Stimulated activated naive CD4-positive, alpha-beta T cell (primary cell): ENCODE measurements around the gene THRSP.

ENCODE experiments used
- DNase-seq, 6 experiments: peaks; one replicate each; lab custom pipeline; 2025; lab: John Stamatoyannopoulos, UW

Gene THRSP

DNA sequence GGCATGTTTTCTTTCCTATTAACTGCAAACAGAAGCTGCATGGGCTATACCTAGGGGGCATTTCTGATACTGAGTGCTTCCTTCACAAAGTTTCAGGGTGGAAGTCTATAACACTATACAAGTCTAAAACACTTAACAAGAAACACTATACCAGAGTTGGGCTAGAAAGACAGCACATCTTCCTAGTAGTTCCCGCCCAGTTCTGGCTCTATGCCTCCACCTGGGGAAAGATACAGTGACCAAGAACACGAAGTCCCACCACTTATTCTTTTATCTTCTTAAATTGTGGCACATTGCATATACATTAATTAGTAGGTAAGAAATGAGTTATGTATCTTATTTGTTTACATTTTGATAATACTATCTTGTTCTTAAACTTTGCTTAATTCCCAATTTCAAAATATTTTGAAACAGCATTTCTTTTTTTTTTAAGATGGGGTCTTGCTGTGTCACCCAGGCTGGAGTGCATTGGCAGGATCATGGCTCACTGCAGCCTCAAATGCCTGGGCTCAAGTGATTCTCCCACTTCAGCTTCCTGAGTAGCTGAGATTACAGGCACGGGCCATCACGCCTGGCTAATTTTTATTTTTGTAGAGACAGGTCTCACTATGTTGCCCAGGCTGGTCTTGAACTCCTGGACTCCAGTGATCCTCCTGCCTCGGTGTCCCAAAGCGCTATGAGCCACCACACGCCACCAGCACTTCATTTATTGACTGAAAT, 34.2 kb downstream of the THRSP start:
- DNase-seq = no peak

DNA sequence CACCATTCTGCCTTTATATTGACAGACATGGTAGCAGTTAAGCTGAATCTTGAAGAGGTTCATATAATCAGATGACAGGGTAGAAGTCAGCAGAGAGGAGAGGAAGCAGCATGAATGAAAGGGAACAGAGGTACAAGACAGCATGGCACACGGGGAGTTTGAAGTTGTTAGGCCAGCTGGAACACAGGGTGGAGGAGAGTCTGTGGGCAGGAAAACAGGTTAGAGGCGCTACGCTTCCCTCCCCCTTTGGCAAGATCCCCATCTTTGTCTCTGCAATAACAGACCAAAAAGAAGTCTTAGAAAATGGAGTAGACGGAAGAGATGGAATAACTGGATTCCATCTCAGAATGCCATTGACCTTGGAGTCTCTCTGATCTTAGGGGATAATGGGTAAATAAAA, 36.0 kb downstream of the THRSP start:
- DNase-seq = no peak

DNA sequence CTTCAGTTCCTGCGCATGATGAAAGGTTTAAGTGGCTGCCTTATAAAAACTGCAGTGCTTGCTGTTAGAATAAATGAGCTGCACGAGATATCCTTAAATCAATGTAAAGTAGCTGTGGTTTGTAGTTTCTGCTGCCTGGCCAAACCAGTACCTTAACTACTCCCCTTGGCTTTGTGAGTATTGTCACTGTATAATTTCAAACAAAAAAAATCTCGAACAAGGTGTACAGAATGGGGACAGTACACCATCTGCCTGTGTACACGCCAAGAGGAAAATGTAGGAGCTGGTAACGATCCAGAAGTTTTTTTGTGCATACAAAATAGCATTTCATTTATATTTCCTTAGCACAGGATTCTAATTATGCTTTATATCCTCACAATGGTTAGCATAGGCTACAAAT, 36.6 kb downstream of the THRSP start:
- no peak for DNase-seq

DNA sequence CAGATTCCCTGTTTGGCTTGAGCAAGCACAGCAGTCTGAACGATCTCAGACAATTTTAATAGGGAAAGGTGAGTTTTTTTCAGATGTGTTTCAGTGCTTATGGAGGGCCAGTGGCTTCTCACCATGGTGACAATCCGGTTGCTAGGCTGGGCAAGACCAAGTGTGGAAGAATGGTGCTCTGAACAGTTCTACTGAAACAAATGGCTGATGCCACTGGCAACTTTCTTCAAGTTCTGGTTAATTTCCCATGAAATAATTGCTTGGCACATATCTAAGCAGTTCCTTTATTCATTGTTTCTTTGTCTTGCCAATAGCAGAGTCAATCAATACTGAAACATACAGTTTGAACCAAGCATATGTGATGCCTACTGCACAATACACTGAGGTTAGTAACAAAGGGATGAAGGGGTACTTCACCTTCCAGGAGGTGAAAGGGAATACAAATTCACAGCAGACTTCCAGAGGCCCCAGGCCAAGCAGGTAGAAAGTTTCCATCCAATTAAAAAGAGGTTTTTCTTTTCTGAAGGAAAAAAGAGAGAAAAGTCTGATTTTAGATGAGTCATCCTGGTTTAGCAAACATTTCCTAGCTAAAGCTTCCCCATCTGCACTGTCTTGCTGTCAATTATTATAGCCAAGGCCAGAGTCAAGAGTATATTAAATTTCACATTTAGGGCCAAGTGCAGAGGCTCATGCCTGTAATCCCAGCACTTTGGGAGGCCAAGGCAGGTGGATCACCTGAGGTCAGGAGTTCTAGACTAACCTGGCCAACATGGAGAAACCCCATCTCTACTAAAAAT, 37.2 kb downstream of the THRSP start:
- DNase-seq = no peak

DNA sequence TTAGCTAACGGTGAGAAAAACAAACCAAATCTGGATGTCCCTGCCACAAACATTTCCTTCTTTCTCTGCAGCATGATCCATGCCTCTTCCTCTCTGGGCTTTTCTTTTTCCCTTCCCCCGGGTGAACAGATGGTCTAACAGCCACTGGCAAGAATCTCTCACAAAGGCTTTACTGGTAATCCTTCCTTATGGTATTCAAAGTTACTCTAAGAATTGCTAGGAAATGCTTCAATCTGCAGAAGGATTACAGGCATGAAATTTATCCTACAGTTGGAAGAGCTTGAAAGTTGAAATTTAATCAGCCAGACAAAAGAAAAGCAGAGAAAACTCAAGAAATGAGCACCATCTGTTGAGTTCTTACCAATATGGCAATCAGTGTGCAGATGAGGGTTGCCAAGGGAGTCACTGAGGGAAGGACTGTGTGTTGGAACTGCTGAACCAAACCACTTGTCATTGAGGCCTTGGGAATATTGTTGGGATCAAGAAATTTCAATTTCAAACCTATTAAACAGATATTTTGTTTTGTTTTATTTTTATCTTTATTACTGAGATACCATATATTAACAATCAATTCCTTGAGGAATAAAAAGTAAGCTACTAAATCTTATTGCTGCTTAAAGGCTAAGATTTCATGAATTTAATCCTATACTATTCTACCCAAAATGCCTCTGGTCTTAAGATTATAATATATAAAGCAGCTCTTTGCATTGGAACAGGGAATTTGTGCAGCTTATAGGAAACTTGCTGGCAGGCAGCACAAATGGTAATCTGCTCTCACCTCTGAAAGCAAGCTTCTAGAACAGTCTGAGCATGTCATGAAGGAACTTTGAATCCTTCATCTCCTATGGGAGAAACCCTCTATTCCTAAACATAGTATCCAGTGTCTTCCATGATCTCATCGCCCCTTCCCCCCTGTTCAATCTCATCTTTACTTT, 45.7 kb downstream of the THRSP start:
- DNase-seq = no peak

DNA sequence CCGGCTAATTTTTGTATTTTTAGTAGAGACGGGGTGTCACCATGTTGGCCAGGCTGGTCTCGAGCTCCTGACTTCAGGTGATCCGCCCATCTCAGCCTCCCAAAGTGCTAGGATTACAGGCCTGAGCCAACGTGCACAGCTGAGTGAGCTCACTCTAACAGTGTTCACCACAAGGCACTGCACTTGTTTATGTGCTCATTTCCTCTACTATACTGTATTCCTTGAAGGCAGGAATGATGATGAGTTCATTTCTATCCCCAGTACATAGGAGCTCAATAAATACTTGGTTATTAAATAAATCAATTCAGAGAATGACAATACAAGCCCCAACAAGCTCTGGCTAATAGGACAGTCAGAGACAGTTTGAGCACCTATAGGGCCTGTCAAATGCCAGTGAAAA, 46.7 kb downstream of the THRSP start:
- DNase-seq = no peak

DNA sequence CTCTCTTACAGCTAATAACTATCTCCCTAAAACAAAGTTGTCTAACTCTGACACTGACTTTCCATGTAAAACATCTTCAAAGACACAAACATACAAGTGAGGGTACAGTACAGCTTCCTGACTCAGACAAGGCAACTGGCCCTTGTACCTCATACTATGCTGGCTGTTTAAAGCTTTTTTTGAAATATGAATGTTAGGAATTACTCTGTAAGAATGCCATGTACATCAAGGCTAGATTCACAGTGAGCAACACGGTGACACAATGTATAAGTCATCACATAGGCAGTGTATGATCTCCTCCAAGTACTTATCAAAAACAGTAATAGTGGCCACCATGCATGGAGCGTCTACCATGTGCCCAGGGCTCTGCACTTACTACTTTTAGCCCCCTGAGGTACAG, 47.2 kb downstream of the THRSP start:
- DNase-seq = no peak

DNA sequence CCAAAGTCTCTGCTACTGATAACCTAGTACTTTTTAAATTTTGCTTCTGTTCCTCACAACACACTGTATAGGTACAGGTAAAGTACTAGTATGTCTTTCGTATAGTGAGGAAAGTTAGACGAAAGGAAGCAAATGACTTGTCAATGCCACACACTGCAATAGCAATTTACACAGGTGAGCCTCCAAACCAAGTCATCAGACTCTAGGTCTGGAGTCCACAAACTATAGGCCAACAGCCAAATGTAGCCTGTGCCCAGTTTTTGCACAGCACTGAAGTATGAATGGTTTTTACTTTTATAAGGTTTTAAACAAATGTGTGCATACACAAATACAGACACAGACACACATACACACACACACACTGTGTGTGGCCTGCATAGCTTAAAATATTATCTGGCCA, 47.6 kb downstream of the THRSP start:
- DNase-seq = no peak

DNA sequence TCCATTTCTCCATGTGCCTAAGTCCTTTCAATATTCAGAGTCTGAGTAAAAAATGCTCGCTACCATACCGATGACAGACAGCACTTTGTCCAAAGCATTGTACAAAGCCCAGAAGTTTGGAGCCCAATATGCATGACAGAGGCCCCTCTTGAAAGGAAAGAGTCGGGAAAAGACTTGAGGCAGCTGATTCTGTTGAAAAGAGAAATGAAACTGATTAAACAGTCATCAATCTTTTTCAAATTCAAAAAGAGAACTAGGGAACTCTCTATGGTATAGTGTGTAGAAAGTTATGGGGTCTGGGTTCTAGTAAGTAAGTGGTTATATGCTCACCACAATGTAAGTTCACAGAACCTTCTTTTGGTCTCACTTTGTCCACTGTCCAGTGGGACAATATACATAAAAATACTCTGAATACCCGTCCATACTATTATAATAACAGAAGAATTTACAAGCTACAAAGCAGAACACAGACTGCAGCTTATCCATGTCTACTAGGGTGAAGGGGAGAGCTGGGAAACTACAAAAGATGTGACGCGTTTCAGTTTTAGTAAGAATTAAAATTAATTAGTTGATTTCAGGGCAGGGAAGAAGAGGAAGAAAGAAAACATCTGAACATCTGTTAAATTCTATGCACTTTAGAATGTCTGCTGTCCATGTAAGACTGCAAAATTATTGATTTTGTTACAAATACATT, 49.1 kb downstream of the THRSP start:
- no peak for DNase-seq
